WERI-Rb-1 (cell line): ENCODE data around the gene GET4.
"Not testable (repeated sequence)": the region's sequence is repeated elsewhere in the genome, so short reads cannot be mapped to it uniquely, and the experiment has no call there.

Experiments used
- DNase-seq: peaks from one replicate; pipeline ENCODE4 v3.0.0-alpha.2; 2020
- H3K27ac ChIP-seq: fragments of 250-450 bp; sonication (Bioruptor Pico); 2 replicates; pipeline ENCODE4 v1.5.1; 2020; ENCODE audit warnings: mild to moderate bottlenecking, moderate library complexity
- H3K27me3 ChIP-seq: fragments of 250-450 bp; sonication (Bioruptor Pico); 2 replicates; pipeline ENCODE4 v1.5.1; 2021; ENCODE audit warnings: mild to moderate bottlenecking, low read depth, moderate library complexity; ENCODE audit not compliant: insufficient read depth, severe bottlenecking
- H3K36me3 ChIP-seq: fragments of 250-450 bp; sonication (Bioruptor Pico); 2 replicates; pipeline ENCODE4 v1.5.1; 2020; ENCODE audit warnings: mild to moderate bottlenecking, moderate library complexity
- H3K4me3 ChIP-seq: 2 replicates; pipeline ENCODE4 v1.5.1; 2011; ENCODE audit warnings: low read depth, mild to moderate bottlenecking, control low read depth, low read length
- H3K9me3 ChIP-seq: fragments of 250-450 bp; sonication (Bioruptor Pico); 2 replicates; pipeline ENCODE4 v1.5.1; 2021; ENCODE audit warnings: mild to moderate bottlenecking, moderate library complexity; ENCODE audit not compliant: severe bottlenecking
- TF ChIP-seq, protein P1 (sequence below): IDR thresholded peaks from 2 replicates; pipeline ENCODE4 v1.5.1; 2011; ENCODE audit warnings: low read depth, mild to moderate bottlenecking, control low read depth, inconsistent platforms, low read length

GET4 gene

DNA sequence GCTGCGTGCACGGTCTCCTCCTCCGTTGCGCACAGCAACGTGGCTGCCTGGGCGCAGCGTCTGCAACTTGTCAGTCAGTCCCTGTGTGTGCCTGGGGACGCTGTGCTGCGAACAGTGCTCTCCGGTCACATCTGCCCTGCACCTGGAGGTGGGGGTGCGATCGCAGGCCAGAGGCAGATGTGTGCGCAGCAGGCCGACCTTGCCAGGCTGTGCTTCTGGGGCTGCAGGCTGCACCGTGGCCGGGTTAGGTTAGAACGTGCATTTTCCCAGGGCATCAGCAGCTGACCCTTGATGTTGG, 8.2 kb upstream of the GET4 start:
- Histone ChIP-seq H3K27me3 (no peaks in the 10 kb centered on the region), H3K27ac (no peak overlapping the region), H3K4me3 (no peak overlapping the region), H3K9me3 (no peaks in the 10 kb centered on the region), H3K36me3 (peaks cover 66% of the 10 kb centered on the region)
- no peak for DNase-seq
- TF ChIP-seq, protein P1, sequence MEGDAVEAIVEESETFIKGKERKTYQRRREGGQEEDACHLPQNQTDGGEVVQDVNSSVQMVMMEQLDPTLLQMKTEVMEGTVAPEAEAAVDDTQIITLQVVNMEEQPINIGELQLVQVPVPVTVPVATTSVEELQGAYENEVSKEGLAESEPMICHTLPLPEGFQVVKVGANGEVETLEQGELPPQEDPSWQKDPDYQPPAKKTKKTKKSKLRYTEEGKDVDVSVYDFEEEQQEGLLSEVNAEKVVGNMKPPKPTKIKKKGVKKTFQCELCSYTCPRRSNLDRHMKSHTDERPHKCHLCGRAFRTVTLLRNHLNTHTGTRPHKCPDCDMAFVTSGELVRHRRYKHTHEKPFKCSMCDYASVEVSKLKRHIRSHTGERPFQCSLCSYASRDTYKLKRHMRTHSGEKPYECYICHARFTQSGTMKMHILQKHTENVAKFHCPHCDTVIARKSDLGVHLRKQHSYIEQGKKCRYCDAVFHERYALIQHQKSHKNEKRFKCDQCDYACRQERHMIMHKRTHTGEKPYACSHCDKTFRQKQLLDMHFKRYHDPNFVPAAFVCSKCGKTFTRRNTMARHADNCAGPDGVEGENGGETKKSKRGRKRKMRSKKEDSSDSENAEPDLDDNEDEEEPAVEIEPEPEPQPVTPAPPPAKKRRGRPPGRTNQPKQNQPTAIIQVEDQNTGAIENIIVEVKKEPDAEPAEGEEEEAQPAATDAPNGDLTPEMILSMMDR: no peak

DNA sequence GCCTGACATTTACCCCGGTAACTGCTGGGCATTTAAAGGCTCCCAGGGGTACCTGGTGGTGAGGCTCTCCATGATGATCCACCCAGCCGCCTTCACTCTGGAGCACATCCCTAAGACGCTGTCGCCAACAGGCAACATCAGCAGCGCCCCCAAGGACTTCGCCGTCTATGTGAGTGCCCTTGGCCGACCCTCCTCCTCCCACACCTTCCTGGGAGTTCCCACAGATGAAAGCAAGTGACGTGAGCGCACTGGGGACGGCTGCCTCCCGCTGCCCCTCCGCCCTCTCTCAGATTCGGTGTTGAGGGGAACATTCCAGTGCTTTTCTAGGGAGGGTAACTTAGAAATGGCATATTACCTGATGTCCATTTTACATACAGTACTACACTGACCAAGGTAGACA, 7.0 kb upstream of the GET4 start:
- TF ChIP-seq, protein P1: no peak
- peaks cover 65% of the 10 kb centered on the region for H3K36me3 ChIP-seq
- H3K27ac ChIP-seq: no peak overlapping the region
- no peaks in the 10 kb centered on the region for H3K27me3 ChIP-seq
- DNase-seq: no peak
- no peak overlapping the region for H3K4me3 ChIP-seq
- no peaks in the 10 kb centered on the region for H3K9me3 ChIP-seq

GRCh38 chr7:871900-872537, 4.3 kb upstream of the GET4 start:
- Histone ChIP-seq H3K4me3 (no peak overlapping the region), H3K36me3 (peaks cover 56% of the 10 kb centered on the region), H3K27ac (no peak overlapping the region), H3K27me3 (no peaks in the 10 kb centered on the region), H3K9me3 (peaks cover 3% of the 10 kb centered on the region)
- DNase-seq: no peak
- TF ChIP-seq, protein P1: no peak

- not testable (repeated sequence) for H3K27ac ChIP-seq, DNase-seq, H3K9me3 ChIP-seq, H3K4me3 ChIP-seq, H3K27me3 ChIP-seq
- H3K36me3 ChIP-seq: peaks cover 49% of the 10 kb centered on the region
Observed at GRCh38 chr7:872685-873084, 3.7 kb upstream of the GET4 start.

GRCh38 chr7:873367-874002, 2.9 kb upstream of the GET4 start:
- peak overlapping the region; percentile 43 for H3K27ac ChIP-seq
- TF ChIP-seq, protein P1: peak; percentile 97
- DNase-seq: peak; percentile 78
- H3K36me3 ChIP-seq: peaks cover 44% of the 10 kb centered on the region
- peaks cover 3% of the 10 kb centered on the region for H3K9me3 ChIP-seq
- no peaks in the 10 kb centered on the region for H3K27me3 ChIP-seq
- no peak overlapping the region for H3K4me3 ChIP-seq

DNA sequence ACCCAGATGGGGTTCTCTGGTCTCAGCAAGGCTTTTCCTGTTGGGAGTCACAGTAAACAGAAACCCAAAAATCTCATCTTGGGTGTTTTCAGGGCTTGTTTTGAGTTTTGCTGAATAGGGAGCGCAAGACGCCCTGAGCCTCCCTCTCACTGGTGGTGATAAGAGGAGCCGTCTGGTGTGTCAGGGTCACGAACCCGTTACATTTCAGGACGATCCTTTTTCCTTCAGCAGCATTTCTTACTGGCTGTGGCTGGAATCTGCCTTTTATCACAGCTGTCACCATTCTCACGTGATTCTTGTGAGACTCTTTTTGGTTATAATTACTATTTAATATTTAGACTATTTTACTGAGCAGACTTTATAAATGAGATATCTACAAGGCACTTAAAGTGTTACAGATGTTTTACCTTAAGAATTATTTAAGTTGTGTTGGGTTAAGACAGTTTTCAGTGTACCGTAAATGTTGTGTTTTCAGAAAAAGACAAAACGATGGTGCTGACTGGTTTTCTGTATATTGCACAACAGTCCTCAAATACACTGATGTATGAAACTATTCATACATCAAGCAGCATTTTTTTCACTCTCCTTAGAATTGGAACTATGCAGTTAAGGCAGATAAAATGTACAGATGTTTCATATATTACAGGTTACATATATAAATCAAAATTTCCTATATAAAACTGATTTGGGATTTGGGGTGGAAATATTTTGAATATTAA, 2.2 kb upstream of the GET4 start:
- Histone ChIP-seq H3K4me3 (no peak overlapping the region), H3K27me3 (no peaks in the 10 kb centered on the region), H3K36me3 (peaks cover 45% of the 10 kb centered on the region), H3K9me3 (peaks cover 3% of the 10 kb centered on the region), H3K27ac (peak overlapping the region; percentile 43)
- TF ChIP-seq, protein P1: no peak
- no peak for DNase-seq
